Epithelial cell of esophagus (primary cell): ENCODE measurements around the gene TNFAIP8L3.

Source experiments
- DNase-seq: peaks from one replicate; pipeline ENCODE4 v3.0.0; 2010; ENCODE audit warnings: low read depth
- H3K4me3 ChIP-seq: 2 replicates; pipeline ENCODE4 v1.5.1; 2011; ENCODE audit warnings: mild to moderate bottlenecking, low read length, control low read depth
- CTCF ChIP-seq: IDR thresholded peaks from 2 replicates; pipeline ENCODE4 v1.5.1; 2011; ENCODE audit warnings: low read depth, mild to moderate bottlenecking, low read length, control low read depth, inconsistent platforms; ENCODE audit not compliant: insufficient read depth; ENCODE audit errors: missing control alignments

The TNFAIP8L3 gene

GRCh38 chr15:51083641-51084166, 11.0 kb downstream of the TNFAIP8L3 start:
- DNase-seq, result no peak
- TF ChIP-seq CTCF, result no peak
- H3K4me3 ChIP-seq, result no peak overlapping the region

GRCh38 chr15:51082246-51082645, 12.5 kb downstream of the TNFAIP8L3 start:
- no peak for TF ChIP-seq CTCF
- peak; percentile 62 for DNase-seq

GRCh38 chr15:51080286-51080685, 14.4 kb downstream of the TNFAIP8L3 start:
- no peak overlapping the region for H3K4me3 ChIP-seq
- peak; percentile 80 for DNase-seq
- TF ChIP-seq CTCF, result no peak

More at GRCh38 chr15:51082246-51082645, 12.5 kb downstream of the TNFAIP8L3 start:
- H3K4me3 ChIP-seq, result no peak overlapping the region

- TF ChIP-seq CTCF, result no peak
- no peak overlapping the region for H3K4me3 ChIP-seq
- no peak for DNase-seq
Measured at GRCh38 chr15:51079226-51079625, 15.5 kb downstream of the TNFAIP8L3 start.

GRCh38 chr15:51077221-51078153, 17.2 kb downstream of the TNFAIP8L3 start:
- no peak for TF ChIP-seq CTCF
- H3K4me3 ChIP-seq, result no peak overlapping the region
- no peak for DNase-seq

GRCh38 chr15:51076524-51077220, 18.0 kb downstream of the TNFAIP8L3 start:
- no peak for TF ChIP-seq CTCF
- no peak for DNase-seq
- no peak overlapping the region for H3K4me3 ChIP-seq
